RKO (cell line): ENCODE results near the gene CHST2.

Experiments
- DNase-seq: peaks from one replicate; pipeline ENCODE4 v3.0.0-alpha.2; 2016; ENCODE audit warnings: low spot score

The CHST2 gene

GRCh38 chr3:143099210-143099609 is 20.4 kb upstream of the CHST2 start:
- no peak for DNase-seq

DNA sequence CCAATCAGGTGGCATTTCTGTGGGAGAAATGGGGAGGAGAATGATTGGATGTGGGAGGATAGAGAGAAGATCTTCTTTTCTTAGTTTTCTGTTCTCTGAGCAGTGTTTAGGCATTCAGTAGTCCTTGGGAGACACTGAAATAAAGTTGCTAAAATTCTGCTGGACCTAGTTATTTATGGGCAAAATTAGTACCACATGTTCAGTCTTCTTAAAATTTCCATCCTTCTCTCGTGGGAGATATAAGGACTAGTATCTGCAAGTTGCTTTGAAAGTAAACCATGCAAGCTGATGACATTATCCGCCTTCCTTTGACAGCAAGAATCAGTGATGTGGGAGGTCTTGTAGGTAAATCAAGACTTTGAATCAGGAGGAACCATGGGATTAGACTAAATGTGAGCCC is 19.9 kb upstream of the CHST2 start:
- DNase-seq, result no peak

DNA sequence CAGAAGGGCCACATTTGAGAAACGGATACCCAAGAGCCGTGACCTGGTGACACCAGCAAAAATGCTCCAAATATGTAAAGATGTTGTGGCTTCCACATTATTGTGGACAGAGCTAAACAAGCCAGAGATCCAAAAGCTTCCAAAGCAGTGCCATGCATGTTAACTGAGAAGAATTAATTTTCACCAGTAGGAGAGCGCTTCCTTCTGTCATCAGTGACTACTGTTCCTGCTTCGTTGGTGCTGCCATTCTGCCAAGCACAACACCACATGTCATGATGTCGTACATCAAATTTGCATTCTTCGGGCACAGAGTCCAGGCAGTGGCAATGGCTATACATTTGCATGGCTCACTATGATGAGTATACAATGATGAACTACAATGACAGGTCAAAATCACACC is 19.1 kb upstream of the CHST2 start:
- DNase-seq, result no peak

DNA sequence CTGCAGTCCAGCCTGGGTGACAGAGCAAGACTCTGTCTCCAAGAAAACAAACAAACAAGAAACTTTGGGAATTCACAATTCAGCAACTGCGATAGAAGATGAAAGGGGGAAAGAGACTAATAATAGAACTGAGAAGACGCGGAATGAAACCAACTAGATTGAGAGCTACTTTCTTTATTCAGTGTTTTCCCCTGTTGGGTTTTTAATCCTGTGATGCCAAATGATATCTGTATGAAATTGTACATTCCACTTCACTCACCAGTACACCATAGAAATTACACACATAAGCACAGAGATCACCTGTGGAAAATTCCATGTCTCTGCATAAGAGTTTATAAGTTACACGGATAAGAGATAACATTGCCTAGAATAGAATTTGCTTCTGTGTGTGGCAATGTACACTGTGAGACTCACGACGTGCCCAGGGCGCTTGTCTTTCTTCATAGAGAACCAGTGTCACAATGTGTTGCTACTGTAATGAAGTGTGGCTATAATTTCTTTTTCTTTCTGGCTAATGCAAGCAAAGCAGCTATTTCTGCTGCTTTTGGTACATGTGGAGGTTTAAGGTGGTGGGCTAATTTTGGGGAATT is 17.7 kb upstream of the CHST2 start:
- DNase-seq, result no peak

DNA sequence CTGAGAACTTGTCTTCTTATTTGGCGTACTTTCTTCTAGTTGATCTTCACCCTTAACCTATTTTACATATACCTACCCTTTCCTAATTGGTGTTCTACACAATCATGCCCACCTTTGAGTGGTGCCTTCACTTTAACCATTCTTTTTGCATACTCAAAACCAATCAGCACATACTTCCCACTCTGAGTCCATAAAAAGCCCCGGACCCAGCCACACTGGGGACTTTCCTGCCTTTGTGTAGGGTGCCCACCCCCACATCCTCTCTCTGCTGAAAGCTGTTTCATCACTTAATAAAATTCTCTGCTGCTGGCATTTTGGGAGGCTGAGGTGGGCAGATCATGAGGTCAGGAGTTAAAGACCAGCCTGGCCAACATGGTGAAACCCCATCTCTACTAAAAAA is 15.9 kb upstream of the CHST2 start:
- no peak for DNase-seq

DNA sequence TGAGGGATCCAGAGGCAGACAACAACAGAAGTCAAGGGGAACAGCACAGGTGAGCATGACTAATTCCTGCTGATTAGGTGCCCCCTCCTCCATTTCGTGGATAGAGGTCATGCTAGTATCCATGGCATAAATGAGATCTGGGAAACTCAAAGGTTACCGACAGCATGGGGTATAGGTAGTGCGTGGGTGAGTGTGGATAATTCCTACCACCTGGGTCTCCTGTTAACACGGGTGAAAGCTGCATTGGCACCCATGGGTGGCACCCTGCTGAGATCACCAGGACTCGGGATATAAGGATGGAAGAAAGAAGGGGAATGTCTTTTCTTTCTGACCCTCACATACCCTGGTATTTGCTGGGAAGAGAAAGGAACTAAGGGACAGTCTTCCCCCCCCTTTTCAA is 14.4 kb upstream of the CHST2 start:
- no peak for DNase-seq

DNA sequence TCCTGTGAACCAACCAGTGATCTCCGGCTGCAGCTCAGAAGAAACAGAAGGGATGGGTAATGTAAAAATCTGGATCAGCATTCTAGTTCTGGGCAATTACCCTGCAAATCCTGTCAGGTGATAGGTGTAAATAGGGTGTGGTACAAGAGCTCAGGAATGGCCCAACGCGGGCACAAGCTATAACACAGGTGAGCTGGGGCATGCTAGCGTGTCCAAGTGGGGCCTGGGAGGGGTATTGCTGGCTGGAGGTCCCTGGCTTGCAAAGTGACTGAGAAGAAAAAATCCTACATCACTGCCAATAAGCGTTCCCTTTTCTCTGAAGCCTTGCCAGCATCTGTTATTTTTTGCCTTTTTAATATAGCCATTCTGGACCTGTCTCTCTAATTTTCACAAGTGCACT is 9.7 kb upstream of the CHST2 start:
- no peak for DNase-seq

- no peak for DNase-seq
These were observed 9.2 kb upstream of the CHST2 start for GRCh38 chr3:143110371-143110770.

DNA sequence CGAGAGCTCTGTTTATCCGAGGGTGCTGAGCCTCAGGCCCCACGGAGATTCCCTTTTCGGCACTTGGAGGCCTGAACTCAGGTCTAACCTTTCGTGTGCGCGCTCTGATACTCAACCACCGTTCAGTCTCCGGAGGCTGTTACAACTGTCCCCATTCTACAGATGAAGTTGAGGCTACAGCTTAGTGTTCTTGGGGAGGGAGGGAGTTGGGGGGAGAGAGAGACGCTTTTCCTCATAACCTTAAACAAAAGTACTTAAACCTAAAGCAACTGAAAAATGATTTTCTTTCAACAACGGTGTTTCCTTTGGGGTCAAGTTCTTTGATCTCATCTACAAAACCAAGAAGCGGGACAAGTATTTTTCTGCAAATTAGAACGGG is 952 bp upstream of the CHST2 start:
- no peak for DNase-seq

GRCh38 chr3:143119974-143120715 is 574 bp downstream of the CHST2 start:
- DNase-seq, result no peak

DNA sequence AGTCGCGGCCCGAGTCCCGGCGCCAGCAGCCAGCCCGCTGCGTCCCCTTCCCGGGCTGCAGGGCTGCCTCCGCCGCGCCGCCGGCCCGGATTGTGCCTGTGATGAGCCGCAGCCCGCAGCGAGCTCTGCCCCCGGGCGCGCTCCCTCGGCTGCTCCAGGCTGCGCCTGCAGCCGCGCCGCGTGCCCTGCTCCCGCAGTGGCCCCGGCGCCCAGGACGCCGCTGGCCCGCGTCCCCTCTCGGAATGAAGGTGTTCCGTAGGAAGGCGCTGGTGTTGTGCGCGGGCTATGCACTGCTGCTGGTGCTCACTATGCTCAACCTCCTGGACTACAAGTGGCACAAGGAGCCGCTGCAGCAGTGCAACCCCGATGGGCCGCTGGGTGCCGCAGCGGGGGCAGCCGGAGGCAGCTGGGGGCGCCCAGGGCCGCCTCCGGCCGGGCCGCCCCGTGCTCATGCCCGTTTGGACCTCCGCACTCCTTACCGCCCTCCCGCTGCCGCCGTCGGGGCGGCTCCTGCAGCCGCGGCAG is 1.2 kb downstream of the CHST2 start:
- no peak for DNase-seq

- DNase-seq, result no peak
These were observed 1.9 kb downstream of the CHST2 start for GRCh38 chr3:143121241-143122088.

DNA sequence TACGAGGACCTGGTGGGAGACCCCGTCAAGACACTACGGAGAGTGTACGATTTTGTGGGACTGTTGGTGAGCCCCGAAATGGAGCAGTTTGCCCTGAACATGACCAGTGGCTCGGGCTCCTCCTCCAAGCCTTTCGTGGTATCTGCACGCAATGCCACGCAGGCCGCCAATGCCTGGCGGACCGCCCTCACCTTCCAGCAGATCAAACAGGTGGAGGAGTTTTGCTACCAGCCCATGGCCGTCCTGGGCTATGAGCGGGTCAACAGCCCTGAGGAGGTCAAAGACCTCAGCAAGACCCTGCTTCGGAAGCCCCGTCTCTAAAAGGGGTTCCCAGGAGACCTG is 2.5 kb downstream of the CHST2 start:
- DNase-seq, result no peak

- no peak for DNase-seq
These were observed 3.2 kb downstream of the CHST2 start for GRCh38 chr3:143122608-143123352.

DNA sequence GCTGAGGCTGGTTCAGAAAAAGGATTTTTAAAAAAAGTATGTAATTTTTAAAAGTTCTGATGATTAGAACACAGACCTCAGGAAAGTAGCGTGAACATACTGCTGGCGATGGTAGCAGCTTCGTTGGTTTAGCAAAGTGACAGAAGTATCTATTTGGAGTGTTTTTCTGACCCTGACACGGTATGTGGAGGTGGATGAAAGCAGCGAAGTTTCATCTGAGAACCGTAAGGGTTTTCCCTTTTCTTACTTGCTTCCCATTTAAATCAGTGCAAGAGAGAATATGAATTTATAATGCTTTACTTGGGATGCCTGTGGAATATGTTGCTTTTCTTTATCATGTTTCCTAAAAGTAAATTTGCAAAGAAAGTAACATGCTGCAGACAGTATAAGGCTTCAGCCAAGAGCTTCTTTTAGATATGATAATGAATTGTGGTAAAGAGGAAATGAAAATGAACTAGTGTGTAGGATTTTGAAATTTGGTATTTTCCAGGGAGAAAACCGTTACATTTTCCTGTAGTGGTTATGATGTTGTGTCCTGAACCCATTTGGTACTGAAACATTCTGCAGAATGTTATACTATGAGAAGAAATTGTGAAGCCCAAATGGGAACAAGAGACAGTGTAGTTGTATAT is 3.9 kb downstream of the CHST2 start:
- no peak for DNase-seq

GRCh38 chr3:143124601-143125520 is 5.3 kb downstream of the CHST2 start:
- DNase-seq, result no peak

GRCh38 chr3:143127801-143128200 is 8.2 kb downstream of the CHST2 start:
- no peak for DNase-seq

GRCh38 chr3:143128227-143128955 is 8.8 kb downstream of the CHST2 start:
- no peak for DNase-seq

GRCh38 chr3:143132246-143132980 is 12.8 kb downstream of the CHST2 start:
- no peak for DNase-seq
